Left renal pelvis (tissue), 4 donors: ENCODE data around the gene KRTAP4-16. TPM values are rescaled to one million over a fixed set of nuclear protein-coding genes. Genes with fewer than 3 reads are reported as not detected.

Experiments used
- polyA plus RNA-seq, 4 donors: library from polyadenylated mRNA; unstranded; fragments of 120-200 nt; gene quantifications; one replicate each; pipeline ENCODE4 v1.2.1, GENCODE V29; 2013; ENCODE audit not compliant: insufficient read length in 4 of 4

Gene KRTAP4-16
- polyA plus RNA-seq, 4 donors, result not detected

Other genes with a start within 250 kb of the KRTAP4-16 start
- under 1 TPM in 2 of 4 donors, not detected in 2; 0.10 to 0.27 TPM for gene KRT12, start 235.0 kb downstream of the KRTAP4-16 start, polyA plus RNA-seq
- gene KRT20, start 217.0 kb downstream of the KRTAP4-16 start, polyA plus RNA-seq, result 1 to 10 TPM in 1 of 4 donors, under 1 TPM in 2, not detected in 1; 0.09 to 2.0 (median 0.58) TPM
- gene KRT23, start 164.6 kb downstream of the KRTAP4-16 start, polyA plus RNA-seq, result 1 to 10 TPM in 2 of 4 donors, under 1 TPM in 2; 0.52 to 2.1 (median 1.0) TPM
- gene KRT39, start 135.3 kb downstream of the KRTAP4-16 start, polyA plus RNA-seq, result not detected
- gene KRT40, start 117.9 kb downstream of the KRTAP4-16 start, polyA plus RNA-seq, result under 1 TPM in 1 of 4 donors, not detected in 3; 0.07 TPM
- gene KRTAP3-3, start 108.0 kb downstream of the KRTAP4-16 start, polyA plus RNA-seq, result not detected
- gene KRTAP3-2, start 102.3 kb downstream of the KRTAP4-16 start, polyA plus RNA-seq, result not detected
- not detected for gene KRTAP3-1, start 93.1 kb downstream of the KRTAP4-16 start, polyA plus RNA-seq
- not detected for gene KRTAP1-5, start 75.0 kb downstream of the KRTAP4-16 start, polyA plus RNA-seq
- gene KRTAP1-4, start 72.0 kb downstream of the KRTAP4-16 start, polyA plus RNA-seq, result not detected
- not detected for gene KRTAP1-3, start 67.3 kb downstream of the KRTAP4-16 start, polyA plus RNA-seq
- gene KRTAP1-1, start 60.8 kb downstream of the KRTAP4-16 start, polyA plus RNA-seq, result not detected
- not detected for gene KRTAP2-1, start 54.9 kb downstream of the KRTAP4-16 start, polyA plus RNA-seq
- gene KRTAP2-2, start 47.0 kb downstream of the KRTAP4-16 start, polyA plus RNA-seq, result not detected
- not detected for gene KRTAP2-3, start 42.1 kb downstream of the KRTAP4-16 start, polyA plus RNA-seq
- gene KRTAP2-4, start 36.3 kb downstream of the KRTAP4-16 start, polyA plus RNA-seq, result not detected
- gene KRTAP4-7, start 18.1 kb downstream of the KRTAP4-16 start, polyA plus RNA-seq, result not detected
- gene KRTAP4-8, start 4.1 kb downstream of the KRTAP4-16 start, polyA plus RNA-seq, result not detected
- gene KRTAP4-9, start 3.2 kb upstream of the KRTAP4-16 start, polyA plus RNA-seq, result not detected
- not detected for gene KRTAP4-11, start 16.2 kb upstream of the KRTAP4-16 start, polyA plus RNA-seq
- gene KRTAP4-12, start 22.0 kb upstream of the KRTAP4-16 start, polyA plus RNA-seq, result not detected
- gene KRTAP4-6, start 38.3 kb upstream of the KRTAP4-16 start, polyA plus RNA-seq, result not detected
- gene KRTAP4-5, start 47.6 kb upstream of the KRTAP4-16 start, polyA plus RNA-seq, result not detected
- not detected for gene KRTAP4-4, start 58.5 kb upstream of the KRTAP4-16 start, polyA plus RNA-seq
- gene KRTAP4-3, start 66.0 kb upstream of the KRTAP4-16 start, polyA plus RNA-seq, result not detected
- not detected for gene KRTAP4-2, start 76.0 kb upstream of the KRTAP4-16 start, polyA plus RNA-seq
- gene KRTAP4-1, start 82.7 kb upstream of the KRTAP4-16 start, polyA plus RNA-seq, result not detected
- not detected for gene KRTAP9-1, start 87.7 kb upstream of the KRTAP4-16 start, polyA plus RNA-seq
- not detected for gene KRTAP9-2, start 124.4 kb upstream of the KRTAP4-16 start, polyA plus RNA-seq
- not detected for gene KRTAP9-3, start 130.2 kb upstream of the KRTAP4-16 start, polyA plus RNA-seq
- gene KRTAP9-8, start 135.8 kb upstream of the KRTAP4-16 start, polyA plus RNA-seq, result not detected
- gene KRTAP9-4, start 147.5 kb upstream of the KRTAP4-16 start, polyA plus RNA-seq, result not detected
- gene KRTAP9-9, start 153.2 kb upstream of the KRTAP4-16 start, polyA plus RNA-seq, result not detected
- not detected for gene KRTAP9-6, start 163.2 kb upstream of the KRTAP4-16 start, polyA plus RNA-seq
- gene KRTAP9-7, start 173.5 kb upstream of the KRTAP4-16 start, polyA plus RNA-seq, result not detected
- gene KRTAP29-1, start 200.6 kb upstream of the KRTAP4-16 start, polyA plus RNA-seq, result not detected
- gene KRTAP16-1, start 207.1 kb upstream of the KRTAP4-16 start, polyA plus RNA-seq, result not detected
- not detected for gene KRTAP17-1, start 213.5 kb upstream of the KRTAP4-16 start, polyA plus RNA-seq
- not detected for gene KRT33A, start 248.6 kb upstream of the KRTAP4-16 start, polyA plus RNA-seq